A172 (cell line): ENCODE data around the gene SECTM1. TPM values are rescaled to one million over a fixed set of nuclear protein-coding genes. Genes with fewer than 3 reads are reported as not detected.

ENCODE experiments used
- DNase-seq: peaks from one replicate; pipeline ENCODE4 v3.0.0-alpha.2; 2015; ENCODE audit warnings: low spot score
- total RNA-seq: library from RNA; depleted of rRNA; stranded (reverse); fragments of >200 nt; shearing (Covaris generic); gene quantifications from 2 replicates; pipeline ENCODE4 v1.2.3, GENCODE V29; 2014

Gene SECTM1
- total RNA-seq, 1 experiment from 2014 or later = 1.2 TPM

DNA sequence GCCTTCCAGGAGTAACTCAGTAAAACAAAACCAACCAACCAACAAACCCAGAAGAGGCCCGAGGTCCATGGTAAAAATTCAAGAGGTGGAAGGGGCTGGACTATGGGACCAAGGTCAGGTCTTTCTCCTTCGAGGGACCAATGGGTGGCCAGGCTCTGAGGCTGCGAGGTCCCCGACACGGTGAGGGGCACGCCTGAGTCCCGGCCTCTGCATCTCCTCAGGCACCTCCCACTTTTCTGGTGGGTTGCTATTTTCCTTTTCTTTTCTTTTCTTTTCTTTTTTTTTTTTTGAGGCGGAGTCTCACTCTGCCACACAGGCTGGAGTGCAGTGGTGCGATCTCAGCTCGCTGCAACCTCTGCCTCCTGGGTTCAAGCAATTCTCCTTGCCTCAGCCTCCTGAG, 34.1 kb downstream of the SECTM1 start:
- no peak for DNase-seq

DNA sequence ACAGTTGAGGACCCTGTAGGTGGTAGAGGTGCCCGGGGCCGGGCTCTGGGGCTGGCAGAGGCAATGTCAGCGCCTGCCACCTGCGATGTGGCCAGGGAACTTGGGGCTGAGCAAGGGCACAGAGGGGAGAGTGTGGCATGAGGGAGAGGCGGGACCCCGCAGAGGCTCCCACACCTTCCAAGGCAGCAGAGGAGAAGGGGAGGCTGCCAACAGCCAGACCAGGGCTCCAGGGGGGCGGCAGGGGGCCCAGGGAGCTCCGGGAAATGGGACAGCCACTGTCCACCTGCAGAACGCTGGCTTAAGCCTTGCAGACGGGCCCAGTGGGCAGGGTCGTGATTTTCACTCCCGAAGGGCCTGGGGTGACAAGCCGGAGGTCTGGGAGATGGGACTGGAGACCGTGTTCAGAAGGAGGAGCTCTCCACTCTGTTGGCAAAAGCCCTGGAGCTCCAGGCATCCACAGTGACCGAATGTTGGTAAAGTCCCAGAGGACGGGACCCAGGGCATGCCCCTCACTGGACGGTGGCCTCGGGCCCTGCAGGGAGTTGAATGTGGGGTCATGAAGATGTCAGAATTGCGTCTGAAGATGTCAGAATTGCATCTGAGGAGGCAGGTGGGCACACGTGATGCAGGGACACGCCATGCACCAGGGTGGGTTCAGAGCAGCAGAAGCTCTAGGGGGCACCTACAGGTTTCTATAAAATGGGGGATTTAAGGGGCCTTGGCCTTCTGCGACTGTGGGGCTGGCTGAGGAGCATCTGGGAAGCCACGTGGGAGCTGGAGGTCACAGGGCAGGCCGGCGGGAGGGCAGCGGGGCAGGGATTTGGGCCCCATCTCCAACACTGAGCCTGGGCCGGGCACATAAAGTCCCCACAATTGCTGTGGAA, 34.8 kb downstream of the SECTM1 start:
- no peak for DNase-seq

- peak; percentile 95 for DNase-seq
Measured at GRCh38 chr17:82297714-82298537, 35.6 kb downstream of the SECTM1 start.

- DNase-seq = peak; percentile 92
Measured at GRCh38 chr17:82297280-82297713, 36.3 kb downstream of the SECTM1 start.

DNA sequence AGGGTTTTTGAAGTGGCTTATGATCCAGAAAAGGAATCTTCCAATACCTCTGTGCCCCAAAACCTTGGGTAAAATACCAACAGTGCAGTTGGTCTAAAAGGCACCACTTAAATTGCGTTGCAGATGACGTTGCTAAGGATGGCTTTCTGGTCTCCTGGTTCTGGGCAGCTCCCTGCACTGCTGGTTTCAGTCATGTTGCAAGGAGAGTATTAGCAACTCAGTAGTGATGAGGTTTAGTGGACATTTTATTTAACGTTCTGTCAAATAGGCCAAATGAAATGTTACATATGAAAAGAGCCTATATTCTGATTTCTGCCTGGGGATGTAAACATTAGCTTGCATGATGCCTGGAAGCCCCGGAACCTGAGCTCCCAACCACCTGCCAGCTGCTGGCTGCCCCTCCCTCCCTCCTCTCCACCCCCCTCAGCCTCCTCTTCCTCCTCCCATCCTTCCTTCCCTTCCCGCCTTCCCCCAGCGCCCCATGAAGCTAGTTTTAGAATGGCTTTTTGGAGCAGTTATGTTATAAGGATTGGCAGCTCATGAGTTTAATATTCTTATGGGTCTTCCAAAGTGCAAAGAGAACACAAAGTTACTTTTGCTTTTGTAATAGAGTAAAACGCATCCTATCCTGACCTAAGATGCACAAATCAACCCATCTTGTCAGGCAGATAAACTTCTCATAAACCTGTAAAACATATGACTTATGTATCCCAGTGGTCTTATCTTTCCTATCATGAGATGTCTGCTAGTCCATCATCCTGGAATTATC, 36.9 kb downstream of the SECTM1 start:
- peak; percentile 40 for DNase-seq

GRCh38 chr17:82295472-82295814, 38.1 kb downstream of the SECTM1 start:
- DNase-seq = no peak

- DNase-seq = no peak
Measured at GRCh38 chr17:82294064-82294773, 39.3 kb downstream of the SECTM1 start.

- peak; percentile 99 for DNase-seq
Measured at GRCh38 chr17:82292251-82293154, 41.1 kb downstream of the SECTM1 start.

DNA sequence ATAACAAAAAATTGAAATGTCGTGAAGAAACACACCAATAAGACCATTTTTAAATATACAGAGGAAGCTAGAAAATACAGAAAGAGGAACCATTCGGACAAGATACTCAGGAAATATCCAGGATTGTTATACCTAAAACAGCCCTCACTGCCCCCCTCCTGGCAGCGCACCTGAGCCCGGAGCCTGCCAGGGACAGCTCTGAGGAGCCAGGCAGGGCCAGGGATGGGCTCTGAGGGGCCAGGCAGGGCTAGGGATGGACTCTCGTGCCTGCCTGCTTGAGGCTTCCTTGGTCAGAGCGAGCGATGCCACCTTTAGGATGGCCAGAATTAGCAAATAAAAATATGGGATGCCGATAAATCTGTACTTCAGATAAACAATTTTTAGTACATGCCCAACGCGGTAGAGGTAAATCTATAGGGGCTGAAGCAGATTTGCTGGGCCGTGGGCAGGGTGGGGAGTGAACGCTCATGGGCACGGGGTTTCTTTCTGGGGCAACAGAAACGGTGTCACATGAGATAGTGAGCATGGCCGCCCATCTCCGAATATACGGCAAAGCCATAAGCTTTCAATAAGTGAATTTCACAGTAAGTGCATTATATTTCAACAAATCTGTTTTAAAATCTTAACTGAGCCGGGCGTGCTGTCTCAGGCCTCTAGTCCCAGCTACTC, 41.9 kb downstream of the SECTM1 start:
- no peak for DNase-seq

DNA sequence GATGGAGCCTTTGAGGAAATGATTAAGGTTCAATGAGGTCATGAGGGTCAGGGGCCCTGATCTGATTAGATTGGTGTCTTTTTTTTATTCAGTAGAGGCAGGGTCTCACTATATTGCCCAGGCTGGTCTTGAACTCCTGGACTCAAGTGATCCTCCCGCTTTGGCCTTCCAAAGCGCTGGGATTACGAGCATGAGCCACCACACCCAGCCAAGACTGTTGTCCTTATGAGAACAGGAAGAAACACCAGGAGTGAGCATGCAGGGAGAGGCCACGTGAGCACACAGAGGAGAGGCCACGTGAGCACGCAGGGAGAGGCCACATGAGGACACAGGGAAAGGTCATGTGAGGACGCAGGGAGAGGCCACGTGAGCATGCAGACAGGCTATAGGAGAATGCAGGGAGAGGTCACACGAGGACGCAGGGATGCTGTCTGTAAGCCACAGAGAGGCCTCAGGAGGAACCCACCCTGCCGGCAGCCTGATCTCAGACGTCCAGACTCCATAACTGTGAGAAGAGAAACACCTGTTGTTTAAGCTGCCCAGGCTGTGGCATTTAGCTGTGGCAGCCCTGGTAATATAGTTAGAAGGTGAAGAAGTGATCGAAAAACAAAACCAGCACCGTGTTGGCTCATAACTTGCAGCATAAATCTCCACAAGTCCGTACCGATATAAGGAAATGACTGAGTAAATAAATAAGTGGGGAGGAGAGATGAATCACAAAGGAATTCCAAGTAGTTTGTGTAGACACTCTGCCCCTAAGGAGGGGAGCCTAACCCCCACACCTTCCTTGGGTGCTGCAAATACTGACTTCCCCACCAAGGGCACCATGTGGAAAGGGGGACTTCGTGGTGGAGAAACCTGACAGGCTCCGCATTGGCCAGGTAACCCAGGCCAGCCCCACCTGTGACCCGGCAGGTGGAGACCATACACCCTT, 45.4 kb downstream of the SECTM1 start:
- peak; percentile 97 for DNase-seq

DNA sequence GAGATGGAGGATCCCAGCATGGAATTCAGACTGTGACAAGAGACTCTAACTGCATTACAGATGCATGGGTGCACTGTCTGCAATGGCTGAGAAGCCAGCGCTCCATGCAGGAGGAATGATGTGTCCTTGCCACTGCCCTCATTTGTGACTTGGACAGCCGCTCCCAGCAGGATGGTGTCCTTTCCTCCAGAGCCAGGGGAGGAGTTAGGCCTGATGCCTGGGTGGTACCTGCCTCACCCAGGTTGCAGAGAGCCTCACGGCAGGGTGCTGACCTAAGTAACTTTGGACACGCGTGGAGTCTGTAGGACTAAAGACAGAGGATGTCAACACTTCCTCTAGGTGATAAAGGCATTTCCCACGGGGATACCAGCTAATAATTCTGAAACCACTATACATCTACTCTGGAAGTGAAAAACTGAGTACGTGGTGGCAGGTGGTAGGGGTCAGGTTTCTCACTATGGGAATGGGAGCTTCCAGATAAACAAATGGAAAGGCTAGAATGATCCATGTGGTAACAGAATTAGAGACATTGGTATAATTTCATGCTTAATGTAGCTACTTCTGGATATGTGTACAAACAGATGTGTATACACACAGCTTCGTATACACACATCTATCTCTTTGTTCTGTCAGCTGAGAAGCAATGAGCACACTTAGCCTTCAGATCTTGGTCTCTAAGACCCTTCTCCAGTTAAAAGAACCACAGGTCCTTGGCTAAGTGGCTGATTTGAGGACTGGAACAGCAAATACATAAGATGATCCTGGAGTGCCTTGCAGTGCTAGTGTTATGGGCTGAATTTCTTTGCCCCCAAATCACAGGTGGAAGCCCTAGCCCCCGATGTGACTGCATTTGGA, 46.3 kb downstream of the SECTM1 start:
- no peak for DNase-seq

DNA sequence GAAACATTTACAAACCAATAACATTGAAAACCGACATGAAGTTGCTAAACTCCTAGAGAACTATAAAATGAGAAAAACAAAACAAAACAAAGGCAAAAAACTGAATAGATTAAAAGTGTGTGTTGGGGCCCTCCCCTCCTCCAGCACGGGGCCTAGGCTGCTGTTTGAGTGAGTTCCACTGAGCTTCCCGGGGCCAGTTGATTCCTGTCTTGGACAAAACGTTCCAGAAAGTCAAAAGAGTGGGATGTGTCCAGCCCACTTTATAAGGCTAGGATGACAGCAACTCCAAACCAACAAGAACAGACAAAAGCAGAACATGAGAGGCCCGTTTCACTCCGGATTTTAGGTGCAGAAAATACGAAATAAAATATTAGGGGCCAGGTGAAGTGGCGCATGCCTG, 48.4 kb downstream of the SECTM1 start:
- DNase-seq = no peak

DNA sequence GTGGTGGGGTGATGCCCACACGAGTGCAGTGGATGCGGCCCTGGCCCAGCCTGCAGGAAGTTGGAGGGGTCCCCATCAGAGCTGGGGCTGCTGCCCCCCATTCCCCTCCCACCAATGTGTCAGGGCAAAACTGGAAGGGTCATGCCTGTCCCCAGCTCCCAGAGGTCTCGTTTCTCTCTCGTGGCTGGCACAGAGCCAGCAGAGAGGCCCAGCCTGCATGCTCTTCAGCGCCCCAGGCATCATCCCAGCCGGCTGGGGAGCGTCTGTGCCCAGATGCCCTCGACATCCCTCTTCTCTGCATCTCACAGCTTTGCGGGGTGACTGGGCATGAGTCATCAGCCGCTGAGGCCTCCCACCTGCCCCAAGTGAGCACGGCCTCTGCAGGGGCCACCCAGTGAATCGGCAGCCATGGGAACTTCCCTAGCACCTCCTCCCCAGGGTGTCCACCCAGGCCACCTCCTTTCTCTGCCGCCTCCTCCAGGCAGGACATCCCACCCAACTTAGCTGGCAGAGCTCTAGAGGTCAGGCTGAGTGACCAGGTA, 50.3 kb downstream of the SECTM1 start:
- DNase-seq = peak; percentile 98

DNA sequence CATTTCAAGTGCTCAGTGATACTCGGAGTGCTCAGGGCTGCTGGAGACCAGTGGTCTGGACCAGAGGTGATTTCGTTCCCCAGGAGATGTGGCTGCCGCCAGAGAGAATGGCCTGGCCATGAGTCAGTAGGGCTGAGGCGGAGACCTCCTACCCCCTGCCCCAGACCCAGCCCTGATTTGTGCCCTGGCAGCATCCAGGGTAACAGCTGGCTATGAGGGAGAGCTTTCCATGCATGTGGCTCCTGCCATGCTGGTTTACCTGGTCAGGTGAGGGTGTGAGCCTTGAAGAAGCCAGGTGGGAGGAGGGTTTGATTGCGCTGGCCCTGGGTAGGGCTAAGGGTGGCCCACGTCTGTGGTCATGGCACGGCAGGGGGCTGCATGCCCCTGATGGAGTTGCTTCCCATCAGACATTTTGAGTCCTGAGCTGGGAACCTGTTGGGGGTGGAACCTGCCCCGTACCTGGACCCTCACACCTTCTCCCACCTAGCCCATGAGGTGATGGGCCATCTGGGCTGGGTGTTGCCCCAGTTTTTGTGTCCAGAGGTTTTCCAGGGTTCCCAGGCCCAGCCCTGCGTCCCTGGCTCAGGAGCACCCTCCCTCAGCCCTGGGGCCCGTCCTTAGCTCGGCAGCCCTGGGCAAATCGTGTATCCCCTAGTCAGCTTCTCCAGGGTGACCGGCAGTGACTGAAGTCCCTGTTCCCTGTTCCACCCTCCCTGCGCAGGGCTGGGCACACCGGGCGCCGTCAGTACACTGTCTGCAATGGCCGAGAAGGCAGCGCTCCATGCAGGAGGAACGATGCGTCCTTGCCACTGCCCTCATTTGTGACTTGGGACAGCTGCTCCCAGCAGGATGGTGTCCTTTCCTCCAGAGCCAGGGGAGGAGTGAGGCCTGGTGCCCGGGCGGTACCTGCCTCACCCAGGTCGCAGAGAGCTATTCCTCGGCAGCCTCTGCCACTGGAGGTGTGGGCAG, 51.0 kb downstream of the SECTM1 start:
- no peak for DNase-seq

DNA sequence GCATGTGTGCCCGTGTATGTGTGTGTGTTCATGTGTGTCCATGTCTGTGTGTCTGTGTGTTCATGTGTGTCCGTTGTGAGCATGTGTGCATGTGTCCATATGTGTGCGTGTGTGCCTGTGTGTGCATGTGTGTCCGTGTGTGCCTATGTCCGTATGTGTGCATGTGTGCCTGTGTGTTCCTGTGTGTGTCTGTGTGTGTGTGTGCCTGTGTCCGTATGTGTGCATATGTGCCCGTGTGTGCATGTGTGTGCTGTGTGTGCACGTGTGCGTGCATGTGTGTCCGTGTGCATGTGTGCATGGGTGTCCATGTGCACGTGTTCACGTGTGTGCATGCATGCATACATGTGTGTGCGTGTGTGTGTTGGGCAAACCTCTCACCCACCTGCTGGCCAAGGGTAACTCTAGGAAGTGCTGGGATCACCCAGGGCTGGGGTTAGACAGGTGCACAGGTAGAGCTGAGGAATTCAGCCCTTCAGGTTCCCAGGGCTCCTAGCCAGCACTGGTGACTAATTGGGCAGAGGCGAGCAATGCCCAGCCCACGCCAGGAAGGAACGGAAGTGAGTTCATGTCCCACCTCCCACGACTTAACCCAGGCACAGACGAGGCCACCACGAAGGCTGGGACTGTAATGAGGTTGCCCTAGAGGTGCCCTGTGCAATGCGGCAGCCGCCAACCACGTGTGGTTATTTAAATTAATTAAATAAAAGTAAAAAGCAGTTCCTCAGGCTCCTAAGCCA, 51.9 kb downstream of the SECTM1 start:
- peak; percentile 89 for DNase-seq

GRCh38 chr17:82281076-82281475, 52.5 kb downstream of the SECTM1 start:
- DNase-seq = no peak
